Aorta (tissue), 5 donors: ENCODE measurements around the gene CMIP. TPM values are rescaled to one million over a fixed set of nuclear protein-coding genes. Genes with fewer than 3 reads are reported as not detected.
A peak's percentile ranks its signal among the peaks of the same experiment; 100 is the strongest.

Source experiments
- ATAC-seq: fragments of 200-7000 bp; cut with Tn5 transposase; one replicate; pipeline ENCODE4 v1.9.1; 2022; ENCODE audit warnings: moderate library complexity; ENCODE audit not compliant: low FRiP score
- DNase-seq, 2 donors: peaks; one replicate each; pipeline ENCODE4 v3.0.0-alpha.2; 2020
- H3K27ac ChIP-seq, 2 donors: one replicate each; pipeline ENCODE4 v1.5.1; 2013; ENCODE audit warnings: low read length in 2 of 2, mild to moderate bottlenecking in 2 of 2, moderate library complexity in 2 of 2, control low read depth in 1 of 2, inconsistent platforms in 1 of 2, low read depth in 1 of 2
- H3K27me3 ChIP-seq, 2 donors: one replicate each; pipeline ENCODE4 v1.6.1; 2013; ENCODE audit warnings: control low read depth in 1 of 2, low read length in 1 of 2, mild to moderate bottlenecking in 1 of 2, moderate library complexity in 1 of 2; ENCODE audit not compliant: insufficient read depth in 2 of 2, control insufficient read depth in 1 of 2
- H3K36me3 ChIP-seq, 2 donors: one replicate each; pipeline ENCODE4 v1.6.1; 2013; ENCODE audit warnings: control low read depth in 1 of 2, low read length in 1 of 2, mild to moderate bottlenecking in 1 of 2; ENCODE audit not compliant: insufficient read depth in 2 of 2, control insufficient read depth in 1 of 2
- H3K4me1 ChIP-seq, 2 donors: one replicate each; pipeline ENCODE4 v1.6.1; 2013; ENCODE audit warnings: low read length in 2 of 2, control low read depth in 1 of 2, mild to moderate bottlenecking in 1 of 2, moderate library complexity in 1 of 2; ENCODE audit not compliant: insufficient read depth in 2 of 2, control insufficient read depth in 1 of 2
- H3K4me3 ChIP-seq, 2 donors: one replicate each; pipeline ENCODE4 v1.5.1; 2013; ENCODE audit warnings: low read length in 2 of 2, control low read depth in 1 of 2, mild to moderate bottlenecking in 1 of 2
- H3K9me3 ChIP-seq: one replicate; pipeline ENCODE4 v1.6.1; 2013; ENCODE audit warnings: mild to moderate bottlenecking, low read length; ENCODE audit not compliant: control insufficient read depth
- WGBS, 2 donors: extraction: QIAGEN DNeasy Blood & Tissue Kit; methylation state at CpG; one replicate each; pipeline ENCODE4 v1.1.7; 2013; 5-methylcytosine and 5-hydroxymethylcytosine counted together
- intact Hi-C, 2 donors: fragments of 100-400 bp; cut with DNase I; formaldehyde crosslinking; loops; one replicate each; pipeline versions ENCODE4 v1.14.2 to v1.15.0; 2022
- polyA plus RNA-seq, 2 donors: library from polyadenylated mRNA; stranded (reverse); fragments of 200-250 nt; gene quantifications; one replicate each; pipeline ENCODE4 v1.2.3, GENCODE V29; 2013
- total RNA-seq, 2 donors: library from RNA; stranded (reverse); fragmentation: NEBNext Ultra II Directional; extraction: Animal tissue kit (Norgen Biotek cat#: 25700); gene quantifications; one replicate each; pipeline ENCODE4 v1.2.1, GENCODE V29; 2021
- donor health status: healthy with polysubstance abuse.
- donor health status: Bipolar disorder and iron deficiency.
- donor health status: DM: no; HTN: no; CAD: no.
- donor health status: DM: no; HTN: no; CAD: no.
- donor health status: DM: yes; HTN: yes; CAD: no.

The CMIP gene
- total and polyA plus RNA-seq, 4 donors: 2.4 to 96.3 (median 27.9) TPM

- Histone ChIP-seq H3K4me1 (no peaks in the 10 kb centered on the region), H3K27ac (no peak overlapping the region), H3K4me3 (no peak overlapping the region), H3K27me3 (no peaks in the 10 kb centered on the region), H3K36me3 (no peaks in the 10 kb centered on the region), H3K9me3 (no peaks in the 10 kb centered on the region)
- intact Hi-C loops: no loop called here
- DNase-seq (no peak), ATAC-seq (no peak)
- WGBS, 2 donors: 89 to 90% methylated on average over 16 of the region's 16 CpGs
Measured at GRCh38 chr16:81463296-81463890, 18.8 kb downstream of the CMIP start.

- Histone ChIP-seq H3K4me3 (no peak overlapping the region), H3K4me1 (no peaks in the 10 kb centered on the region), H3K27ac (no peak overlapping the region), H3K36me3 (no peaks in the 10 kb centered on the region), H3K9me3 (no peaks in the 10 kb centered on the region), H3K27me3 (no peaks in the 10 kb centered on the region)
- ATAC-seq: no peak
- intact Hi-C loops: no loop called here
- no peak for DNase-seq
- 91 to 96% methylated on average over 5 of the region's 5 CpGs for WGBS, 2 donors
Measured at GRCh38 chr16:81464279-81464678, 19.7 kb downstream of the CMIP start.

DNA sequence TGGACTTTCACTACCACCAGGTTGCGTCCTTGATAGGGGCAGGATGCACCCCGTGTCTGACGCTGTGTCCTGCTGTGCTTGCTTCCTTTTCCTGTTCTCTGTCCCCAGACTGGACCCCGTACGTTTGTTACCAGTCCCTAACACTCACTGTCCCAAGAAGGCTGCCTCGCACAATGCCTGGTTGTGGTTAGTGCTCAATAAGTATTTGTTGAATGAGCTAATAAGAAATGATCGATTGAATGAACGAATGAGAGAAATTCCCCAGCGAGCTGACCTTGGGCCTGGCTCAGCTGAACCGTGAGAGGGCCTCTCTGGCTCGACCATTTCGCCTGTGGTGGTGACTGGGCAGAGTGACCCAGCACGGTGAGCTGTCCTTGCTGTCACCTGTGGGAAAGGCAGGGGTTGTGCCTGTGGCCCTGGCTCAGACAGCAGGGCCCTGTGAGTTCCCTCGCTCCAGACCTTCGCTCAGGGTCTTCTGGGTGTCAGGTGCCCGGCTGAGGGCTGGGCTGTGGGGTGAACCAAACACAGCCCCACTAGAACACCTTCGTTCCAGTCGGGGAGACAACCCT lies 20.9 kb downstream of the CMIP start:
- intact Hi-C loops: no loop called here
- ATAC-seq (no peak), DNase-seq (no peak)
- no peak overlapping the region for H3K4me3 ChIP-seq
- 92 to 94% methylated on average over 18 of the region's 18 CpGs for WGBS, 2 donors
- H3K36me3 ChIP-seq: no peaks in the 10 kb centered on the region
- H3K27me3 ChIP-seq: no peaks in the 10 kb centered on the region
- H3K27ac ChIP-seq: no peak overlapping the region
- H3K9me3 ChIP-seq: no peaks in the 10 kb centered on the region
- no peaks in the 10 kb centered on the region for H3K4me1 ChIP-seq

DNA sequence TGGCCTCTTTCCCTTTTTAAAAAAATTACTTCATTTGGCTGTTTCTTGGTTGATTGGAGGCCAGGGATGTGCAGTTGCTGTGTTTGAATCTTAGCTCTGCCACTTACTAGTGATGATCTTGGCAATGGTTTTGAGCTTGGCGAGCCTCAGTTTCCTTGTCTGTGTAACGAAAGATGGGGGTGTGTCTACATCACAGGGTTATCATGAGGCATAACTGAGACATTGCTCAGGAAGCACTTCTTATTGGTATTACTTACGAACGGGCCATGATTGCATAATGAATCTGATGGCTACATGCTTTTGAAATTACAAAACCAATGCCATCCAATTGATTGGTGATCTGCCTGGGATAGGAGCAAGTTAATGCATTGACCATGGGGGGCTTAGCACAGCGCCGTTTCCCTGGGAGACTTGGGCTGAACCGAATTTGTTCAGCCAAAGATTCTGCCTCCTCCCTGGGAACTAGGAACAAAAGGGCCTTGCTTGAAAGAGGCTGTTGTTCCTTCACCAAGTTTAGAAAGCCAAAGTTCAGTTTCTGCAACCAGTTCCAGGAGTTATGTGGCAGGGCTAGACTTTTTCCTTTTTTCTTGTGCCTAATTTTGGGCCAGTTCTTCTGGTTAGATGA lies 21.9 kb downstream of the CMIP start:
- no peaks in the 10 kb centered on the region for H3K9me3 ChIP-seq
- no peak overlapping the region for H3K4me3 ChIP-seq
- no peak for DNase-seq
- no peaks in the 10 kb centered on the region for H3K4me1 ChIP-seq
- peak; percentile 50 for ATAC-seq
- intact Hi-C loops: no loop called here
- H3K27ac ChIP-seq: no peak overlapping the region
- no peaks in the 10 kb centered on the region for H3K27me3 ChIP-seq
- H3K36me3 ChIP-seq: no peaks in the 10 kb centered on the region
- WGBS, 2 donors: 74 to 78% methylated on average over 7 of the region's 7 CpGs

DNA sequence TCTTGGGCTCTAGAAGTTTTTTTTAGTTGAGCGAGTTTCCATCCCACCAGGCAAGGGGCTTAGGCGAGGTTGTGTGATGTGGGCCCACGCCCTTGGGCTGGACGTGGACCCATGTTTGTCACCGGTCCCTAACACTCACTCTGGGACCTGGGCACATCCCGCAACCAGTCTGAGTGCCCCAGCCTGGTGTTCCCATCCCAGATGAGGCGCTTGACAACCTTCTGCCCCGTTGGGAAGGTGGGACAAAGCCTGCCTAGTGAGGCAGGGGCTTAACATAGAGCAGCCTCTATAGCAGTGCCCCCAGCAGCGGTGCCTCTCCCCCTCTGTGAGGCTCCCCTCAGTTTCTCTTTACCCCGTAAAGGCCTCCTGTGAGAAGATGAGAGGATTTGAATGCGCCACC lies 22.5 kb downstream of the CMIP start:
- 96% methylated on average over 11 of the region's 11 CpGs for WGBS, 2 donors
- no peaks in the 10 kb centered on the region for H3K4me1 ChIP-seq
- H3K4me3 ChIP-seq: no peak overlapping the region
- no peaks in the 10 kb centered on the region for H3K27me3 ChIP-seq
- no peak overlapping the region for H3K27ac ChIP-seq
- no peaks in the 10 kb centered on the region for H3K9me3 ChIP-seq
- intact Hi-C loops: no loop called here
- no peaks in the 10 kb centered on the region for H3K36me3 ChIP-seq
- no peak for DNase-seq
- ATAC-seq: no peak

DNA sequence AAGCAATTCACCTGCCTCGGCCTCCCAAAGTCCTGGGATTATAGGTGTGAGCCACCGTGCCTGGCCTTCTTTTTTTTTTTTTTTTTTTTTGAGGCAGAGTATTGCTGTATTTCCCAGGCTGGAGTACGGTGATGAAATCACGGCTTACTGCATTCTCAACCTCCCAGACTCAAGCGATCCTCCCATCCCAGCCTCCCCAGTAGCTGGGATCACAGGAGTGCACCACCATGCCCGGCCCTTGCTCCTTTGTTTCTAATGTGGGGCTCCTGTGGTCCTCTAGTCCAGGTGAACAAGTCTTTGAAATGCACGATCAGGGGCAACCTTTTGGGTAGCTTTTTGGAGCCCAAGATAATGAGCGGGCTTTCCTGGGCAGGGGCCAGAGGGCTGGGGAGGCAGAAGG lies 23.2 kb downstream of the CMIP start:
- Histone ChIP-seq H3K36me3 (no peaks in the 10 kb centered on the region), H3K27ac (no peak overlapping the region), H3K4me1 (no peaks in the 10 kb centered on the region), H3K4me3 (no peak overlapping the region), H3K27me3 (no peaks in the 10 kb centered on the region), H3K9me3 (no peaks in the 10 kb centered on the region)
- ATAC-seq (no peak), DNase-seq (no peak)
- intact Hi-C loops: no loop called here
- 94 to 97% methylated on average over 8 of the region's 8 CpGs for WGBS, 2 donors

DNA sequence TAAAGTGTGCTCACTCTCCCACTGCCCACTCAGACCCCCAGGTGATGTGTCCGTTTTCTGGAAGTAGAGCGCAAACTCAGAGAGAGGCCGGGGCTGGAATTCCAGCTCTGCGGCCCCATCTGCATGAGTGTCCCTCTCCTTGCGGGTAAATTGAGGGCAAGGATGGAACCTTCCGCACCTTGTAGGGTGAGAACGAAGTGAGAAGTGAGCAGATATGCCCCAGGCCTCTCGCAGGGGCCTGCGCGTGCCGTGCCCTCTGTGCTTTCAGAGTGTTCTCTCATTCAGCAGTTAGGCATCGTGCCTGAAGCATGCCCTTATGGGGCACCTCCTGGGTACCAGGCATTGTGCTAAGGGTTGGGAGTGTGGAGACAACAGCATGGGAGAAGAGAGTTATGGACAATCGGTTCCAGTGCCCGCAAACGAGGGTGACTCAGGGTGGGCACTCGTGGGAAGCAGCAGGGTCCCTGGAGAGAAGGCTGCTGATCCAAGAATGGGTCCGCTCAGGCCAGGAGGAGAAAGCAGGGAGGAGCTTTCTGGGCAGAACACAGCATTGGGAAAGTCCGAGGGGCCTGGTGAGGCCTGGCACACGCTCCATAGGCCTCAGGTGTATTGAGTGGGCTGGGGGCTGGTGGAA lies 23.8 kb downstream of the CMIP start:
- intact Hi-C loops: no loop called here
- no peaks in the 10 kb centered on the region for H3K4me1 ChIP-seq

DNA sequence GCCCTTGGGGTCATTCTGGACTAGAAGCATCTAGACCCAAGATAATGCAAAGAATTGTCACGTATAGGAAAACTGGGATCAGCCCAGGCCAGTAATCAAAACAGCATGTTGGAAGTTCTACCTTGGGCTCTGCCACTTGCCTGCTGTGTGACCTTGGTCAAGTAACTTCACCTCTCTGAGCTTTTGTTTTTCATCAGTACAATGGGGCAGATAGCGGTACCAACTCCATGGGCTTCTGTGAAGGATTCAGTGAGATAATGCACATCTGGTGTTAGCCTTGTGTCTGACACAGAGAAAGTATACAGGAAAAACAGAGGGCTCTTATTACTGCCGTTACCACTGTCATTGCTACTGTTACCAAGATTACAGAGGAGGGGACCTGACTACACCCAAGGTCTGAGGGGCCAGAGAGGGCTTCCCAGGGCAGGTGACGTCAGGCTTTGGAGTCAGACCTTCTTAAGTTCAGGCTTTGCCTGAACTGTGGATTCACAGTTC lies 24.6 kb downstream of the CMIP start:
- Histone ChIP-seq H3K27ac (no peak overlapping the region), H3K4me3 (no peak overlapping the region), H3K4me1 (no peaks in the 10 kb centered on the region), H3K27me3 (no peaks in the 10 kb centered on the region), H3K36me3 (no peaks in the 10 kb centered on the region), H3K9me3 (no peaks in the 10 kb centered on the region)
- 93 to 95% methylated on average over 4 of the region's 4 CpGs for WGBS, 2 donors
- intact Hi-C loops: no loop called here
- DNase-seq (no peak), ATAC-seq (no peak)

More for the DNA sequence above, 23.8 kb downstream of the CMIP start:
- H3K9me3 ChIP-seq: no peaks in the 10 kb centered on the region
- DNase-seq: no peak
- H3K27ac ChIP-seq: no peak overlapping the region
- ATAC-seq: no peak
- 96 to 97% methylated on average over 19 of the region's 19 CpGs for WGBS, 2 donors
- H3K27me3 ChIP-seq: no peaks in the 10 kb centered on the region
- no peak overlapping the region for H3K4me3 ChIP-seq
- no peaks in the 10 kb centered on the region for H3K36me3 ChIP-seq
